ENCODE results near the gene SP140L. TPM values are rescaled to one million over a fixed set of nuclear protein-coding genes. Genes with fewer than 3 reads are reported as not detected.
A peak's percentile ranks its signal among the peaks of the same experiment; 100 is the strongest.
"Not testable (repeated sequence)": the region's sequence is repeated elsewhere in the genome, so short reads cannot be mapped to it uniquely, and the experiment has no call there.

Gene SP140L
- total RNA-seq, 1 donor from 2014 or later = 27.2 TPM

DNA sequence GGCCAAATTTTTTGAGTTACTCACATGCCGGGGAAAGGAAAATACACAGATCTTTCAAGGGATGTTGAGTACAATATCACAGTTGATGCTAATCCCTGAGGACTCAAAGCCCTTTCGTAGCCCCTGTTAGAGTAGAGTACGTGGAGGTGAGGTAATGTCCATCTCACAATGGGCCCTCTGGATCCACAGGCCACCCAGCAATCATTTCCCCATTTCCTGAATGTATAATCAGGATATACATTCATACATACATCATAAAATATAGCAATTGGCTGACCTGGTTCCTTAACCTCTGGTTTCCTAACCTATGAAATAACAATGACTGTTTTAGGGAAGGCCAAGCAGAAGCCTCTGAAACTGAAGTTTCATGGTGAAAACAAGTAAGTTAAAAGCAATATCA is 78.8 kb downstream of the SP140L start:
- Histone ChIP-seq H3K9me3 (no peaks in the 10 kb centered on the region), H3K4me3 (no peak overlapping the region), H3K4me1 (peaks cover 6% of the 10 kb centered on the region), H3K27ac (no peak overlapping the region), H3K27me3 (no peaks in the 10 kb centered on the region), H3K36me3 (peaks cover 16% of the 10 kb centered on the region)
- TF ChIP-seq, protein P1, sequence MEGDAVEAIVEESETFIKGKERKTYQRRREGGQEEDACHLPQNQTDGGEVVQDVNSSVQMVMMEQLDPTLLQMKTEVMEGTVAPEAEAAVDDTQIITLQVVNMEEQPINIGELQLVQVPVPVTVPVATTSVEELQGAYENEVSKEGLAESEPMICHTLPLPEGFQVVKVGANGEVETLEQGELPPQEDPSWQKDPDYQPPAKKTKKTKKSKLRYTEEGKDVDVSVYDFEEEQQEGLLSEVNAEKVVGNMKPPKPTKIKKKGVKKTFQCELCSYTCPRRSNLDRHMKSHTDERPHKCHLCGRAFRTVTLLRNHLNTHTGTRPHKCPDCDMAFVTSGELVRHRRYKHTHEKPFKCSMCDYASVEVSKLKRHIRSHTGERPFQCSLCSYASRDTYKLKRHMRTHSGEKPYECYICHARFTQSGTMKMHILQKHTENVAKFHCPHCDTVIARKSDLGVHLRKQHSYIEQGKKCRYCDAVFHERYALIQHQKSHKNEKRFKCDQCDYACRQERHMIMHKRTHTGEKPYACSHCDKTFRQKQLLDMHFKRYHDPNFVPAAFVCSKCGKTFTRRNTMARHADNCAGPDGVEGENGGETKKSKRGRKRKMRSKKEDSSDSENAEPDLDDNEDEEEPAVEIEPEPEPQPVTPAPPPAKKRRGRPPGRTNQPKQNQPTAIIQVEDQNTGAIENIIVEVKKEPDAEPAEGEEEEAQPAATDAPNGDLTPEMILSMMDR (IDR thresholded peaks at IDR 0.05) = no peak
- DNase-seq (no peak), ATAC-seq (no peak)
- intact Hi-C loops (cut with DNase I) = no loop called here

GRCh38 chr2:230408244-230408842 is 81.3 kb downstream of the SP140L start:
- intact Hi-C loops (cut with DNase I) = no loop called here
- no peak overlapping the region for H3K4me3 ChIP-seq
- H3K4me1 ChIP-seq = peaks cover 17% of the 10 kb centered on the region
- no peaks in the 10 kb centered on the region for H3K9me3 ChIP-seq
- H3K36me3 ChIP-seq = peaks cover 5% of the 10 kb centered on the region
- DNase-seq (no peak), ATAC-seq (no peak)
- H3K27me3 ChIP-seq = no peaks in the 10 kb centered on the region
- peak overlapping the region; percentile 32 for H3K27ac ChIP-seq
- TF ChIP-seq, protein P1 (IDR thresholded peaks at IDR 0.05) = no peak

DNA sequence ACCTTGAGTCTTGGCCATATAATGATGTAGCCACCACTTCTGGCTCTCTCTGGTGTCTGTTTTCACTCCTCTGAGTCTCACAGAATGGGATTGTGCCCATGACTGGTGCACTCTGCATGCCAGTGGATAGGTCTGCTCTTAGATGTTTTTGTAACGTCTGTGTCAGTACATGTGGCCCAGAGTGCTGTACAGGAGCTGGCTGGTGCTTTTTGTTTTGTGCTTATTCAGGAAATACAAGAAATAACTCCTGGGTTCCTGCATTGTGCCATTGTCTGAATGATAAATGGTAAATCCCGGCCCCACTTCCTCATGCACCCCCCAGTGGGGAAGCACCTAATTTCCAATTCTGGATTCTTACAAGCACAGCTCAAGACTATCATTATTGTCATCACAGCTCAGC is 82.3 kb downstream of the SP140L start:
- H3K4me3 ChIP-seq; H3K36me3 ChIP-seq; ATAC-seq; DNase-seq; H3K27ac ChIP-seq; H3K27me3 ChIP-seq; intact Hi-C loops (cut with DNase I); H3K9me3 ChIP-seq: not testable (repeated sequence)
- H3K4me1 ChIP-seq = peaks cover 17% of the 10 kb centered on the region

- H3K36me3 ChIP-seq = no peaks in the 10 kb centered on the region
- TF ChIP-seq, protein P1 (IDR thresholded peaks at IDR 0.05) = no peak
- H3K4me1 ChIP-seq = peaks cover 17% of the 10 kb centered on the region
Observed at GRCh38 chr2:230410263-230410662, 83.3 kb downstream of the SP140L start.

DNA sequence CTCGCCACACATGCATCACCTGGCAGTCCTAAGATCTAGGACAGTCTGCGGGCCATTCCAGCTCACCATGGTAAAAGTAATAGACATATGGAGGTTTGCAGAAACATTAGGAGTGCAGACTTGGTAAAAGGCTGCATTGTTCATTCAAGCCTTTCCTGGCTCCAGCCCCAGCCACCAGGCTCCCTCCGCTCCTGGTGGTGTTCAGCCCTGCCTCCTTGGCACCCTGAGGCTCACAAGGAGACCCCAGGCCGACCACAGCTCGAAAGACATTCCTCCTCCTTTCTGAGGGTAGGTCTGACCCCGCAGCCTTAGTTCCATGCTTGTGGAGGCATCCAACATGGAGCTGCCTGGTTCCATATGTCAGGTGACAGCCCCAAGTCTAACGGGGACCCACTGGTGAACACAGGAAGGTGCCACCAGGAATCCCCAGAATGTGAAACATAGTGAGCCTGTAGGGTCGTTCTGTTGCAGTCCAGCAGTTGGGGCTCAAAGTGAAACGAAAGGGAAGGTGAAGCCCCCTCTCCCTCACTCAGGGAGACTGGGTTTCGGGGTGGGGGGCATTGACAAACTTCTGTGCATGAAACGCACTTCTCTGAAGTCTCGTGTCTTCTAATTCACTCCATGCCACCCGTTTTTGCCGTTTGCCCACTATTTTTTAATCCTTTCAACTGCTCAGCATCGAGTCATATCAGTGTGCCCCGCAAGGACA is 84.0 kb downstream of the SP140L start:
- Histone ChIP-seq H3K9me3 (no peaks in the 10 kb centered on the region), H3K4me3 (peak overlapping the region; percentile 62), H3K4me1 (peaks cover 17% of the 10 kb centered on the region), H3K27ac (peak overlapping the region; percentile 89), H3K36me3 (no peaks in the 10 kb centered on the region), H3K27me3 (no peaks in the 10 kb centered on the region)
- TF ChIP-seq, protein P1 (IDR thresholded peaks at IDR 0.05) = no peak
- intact Hi-C loops (cut with DNase I) = no loop called here
- DNase-seq = no peak
- ATAC-seq = no peak

More at GRCh38 chr2:230410263-230410662, 83.3 kb downstream of the SP140L start:
- intact Hi-C loops (cut with DNase I) = no loop called here
- no peaks in the 10 kb centered on the region for H3K27me3 ChIP-seq
- ATAC-seq (no peak), DNase-seq (no peak)
- no peak overlapping the region for H3K4me3 ChIP-seq
- peak overlapping the region; percentile 89 for H3K27ac ChIP-seq
- H3K9me3 ChIP-seq = no peaks in the 10 kb centered on the region

GRCh38 chr2:230411570-230412370 is 84.8 kb downstream of the SP140L start:
- peak; percentile 87 for DNase-seq
- TF ChIP-seq, protein P1 (IDR thresholded peaks at IDR 0.05) = no peak

More at GRCh38 chr2:230411570-230412370, 84.8 kb downstream of the SP140L start:
- no peaks in the 10 kb centered on the region for H3K36me3 ChIP-seq
- H3K4me1 ChIP-seq = peaks cover 17% of the 10 kb centered on the region
- intact Hi-C loops (cut with DNase I) = no loop called here
- no peaks in the 10 kb centered on the region for H3K9me3 ChIP-seq
- peak overlapping the region; percentile 89 for H3K27ac ChIP-seq
- peak overlapping the region; percentile 62 for H3K4me3 ChIP-seq
- no peaks in the 10 kb centered on the region for H3K27me3 ChIP-seq
- ATAC-seq = peak; percentile 85
